MCF 10A (cell line): ENCODE results near the gene KLHL30. TPM values are rescaled to one million over a fixed set of nuclear protein-coding genes. Genes with fewer than 3 reads are reported as not detected.

Source experiments
- BruUV-seq: library from RNA; stranded (reverse); fragments of 400-500 nt; replicated peaks from 2 replicates; lab custom pipeline; 2021; lab: Mats Ljungman, UMichigan
- CTCF ChIA-PET: fragments of 300-600 bp; sonication (Branson Sonifier 250); formaldehyde crosslinking; extraction: SDS; loops from one replicate; lab custom pipeline; 2021; ENCODE audit warnings: antibody characterized with exemption, inconsistent platforms; lab: Yijun Ruan, JAX
- POLR2A ChIA-PET: fragments of 300-600, 350-650 bp; sonication (Branson Sonifier 250); formaldehyde crosslinking; extraction: SDS; loops from one replicate; lab custom pipeline; 2020; ENCODE audit warnings: antibody characterized with exemption, inconsistent platforms; lab: Yijun Ruan, JAX
- DNase-seq: peaks from one replicate; pipeline ENCODE4 v3.0.0-alpha.2; 2018; ENCODE audit not compliant: unreplicated experiment
- H3K27ac Mint-ChIP-seq: one replicate; pipeline ENCODE4 v1.8.0; 2022; ENCODE audit warnings: mild to moderate bottlenecking, low read depth, mixed read lengths; ENCODE audit not compliant: unreplicated experiment
- H3K27me3 Mint-ChIP-seq: one replicate; pipeline ENCODE4 v1.8.0; 2022; ENCODE audit warnings: mixed read lengths; ENCODE audit not compliant: insufficient read depth, unreplicated experiment
- H3K36me3 Mint-ChIP-seq: one replicate; pipeline ENCODE4 v1.8.0; 2022; ENCODE audit warnings: mild to moderate bottlenecking, moderate library complexity, mixed read lengths; ENCODE audit not compliant: insufficient read depth, unreplicated experiment
- H3K4me1 Mint-ChIP-seq: one replicate; pipeline ENCODE4 v1.8.0; 2022; ENCODE audit warnings: mixed read lengths; ENCODE audit not compliant: insufficient read depth, unreplicated experiment
- H3K4me3 Mint-ChIP-seq: one replicate; pipeline ENCODE4 v1.8.0; 2022; ENCODE audit warnings: mild to moderate bottlenecking, moderate library complexity, mixed read lengths; ENCODE audit not compliant: unreplicated experiment
- H3K9me3 Mint-ChIP-seq: one replicate; pipeline ENCODE4 v1.8.0; 2022; ENCODE audit warnings: mixed read lengths; ENCODE audit not compliant: unreplicated experiment
- intact Hi-C: fragments of 100-400 bp; cut with micrococcal nuclease; formaldehyde crosslinking; loops from 2 replicates; pipeline ENCODE4 v1.14.1; 2022
- total RNA-seq: library from RNA; stranded (reverse); gene quantifications from 2 replicates; pipeline ENCODE4 v1.2.3, GENCODE V29; 2022
- TF ChIP-seq, protein P1 (sequence below): fragments of 200-600 bp; IDR thresholded peaks from one replicate; pipeline ENCODE4 v1.8.0; 2022; ENCODE audit warnings: antibody characterized with exemption, mild to moderate bottlenecking; ENCODE audit not compliant: unreplicated experiment

KLHL30 gene
- total RNA-seq, 1 experiment from 2014 or later: 0.35 TPM

GRCh38 chr2:238095143-238095542 lies 43.3 kb upstream of the KLHL30 start:
- CTCF ChIA-PET: no interaction called here
- no TSS peak for BruUV-seq

GRCh38 chr2:238096311-238097011 lies 42.0 kb upstream of the KLHL30 start:
- ChIA-PET POLR2A (interaction anchor here (0.6 kb wide), 1 partner anchor 188 kb away, joined by 3 read pairs; no protein-coding TSS in a partner anchor), CTCF (interaction anchor here (0.7 kb wide), 1 partner anchor 168 kb away, joined by 3 read pairs; no protein-coding TSS in a partner anchor)
- TF ChIP-seq, protein P1, sequence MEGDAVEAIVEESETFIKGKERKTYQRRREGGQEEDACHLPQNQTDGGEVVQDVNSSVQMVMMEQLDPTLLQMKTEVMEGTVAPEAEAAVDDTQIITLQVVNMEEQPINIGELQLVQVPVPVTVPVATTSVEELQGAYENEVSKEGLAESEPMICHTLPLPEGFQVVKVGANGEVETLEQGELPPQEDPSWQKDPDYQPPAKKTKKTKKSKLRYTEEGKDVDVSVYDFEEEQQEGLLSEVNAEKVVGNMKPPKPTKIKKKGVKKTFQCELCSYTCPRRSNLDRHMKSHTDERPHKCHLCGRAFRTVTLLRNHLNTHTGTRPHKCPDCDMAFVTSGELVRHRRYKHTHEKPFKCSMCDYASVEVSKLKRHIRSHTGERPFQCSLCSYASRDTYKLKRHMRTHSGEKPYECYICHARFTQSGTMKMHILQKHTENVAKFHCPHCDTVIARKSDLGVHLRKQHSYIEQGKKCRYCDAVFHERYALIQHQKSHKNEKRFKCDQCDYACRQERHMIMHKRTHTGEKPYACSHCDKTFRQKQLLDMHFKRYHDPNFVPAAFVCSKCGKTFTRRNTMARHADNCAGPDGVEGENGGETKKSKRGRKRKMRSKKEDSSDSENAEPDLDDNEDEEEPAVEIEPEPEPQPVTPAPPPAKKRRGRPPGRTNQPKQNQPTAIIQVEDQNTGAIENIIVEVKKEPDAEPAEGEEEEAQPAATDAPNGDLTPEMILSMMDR: no peak
- DNase-seq: no peak
- H3K4me3 Mint-ChIP-seq: no peak overlapping the region
- no TSS peak for BruUV-seq
- intact Hi-C loops: no loop called here
- H3K9me3 Mint-ChIP-seq: no peaks in the 10 kb centered on the region
- H3K27me3 Mint-ChIP-seq: no peaks in the 10 kb centered on the region
- H3K4me1 Mint-ChIP-seq: no peaks in the 10 kb centered on the region
- no peak overlapping the region for H3K27ac Mint-ChIP-seq
- no peaks in the 10 kb centered on the region for H3K36me3 Mint-ChIP-seq

More at GRCh38 chr2:238095143-238095542, 43.3 kb upstream of the KLHL30 start:
- POLR2A ChIA-PET: interaction anchor here (0.6 kb wide), 1 partner anchor 10 kb away, joined by 3 read pairs; no protein-coding TSS in a partner anchor
- DNase-seq: no peak
- intact Hi-C loops: no loop called here
- Mint-ChIP-seq H3K4me3 (no peak overlapping the region), H3K27ac (no peak overlapping the region), H3K36me3 (no peaks in the 10 kb centered on the region), H3K9me3 (no peaks in the 10 kb centered on the region), H3K27me3 (no peaks in the 10 kb centered on the region), H3K4me1 (no peaks in the 10 kb centered on the region)
- TF ChIP-seq, protein P1: no peak

DNA sequence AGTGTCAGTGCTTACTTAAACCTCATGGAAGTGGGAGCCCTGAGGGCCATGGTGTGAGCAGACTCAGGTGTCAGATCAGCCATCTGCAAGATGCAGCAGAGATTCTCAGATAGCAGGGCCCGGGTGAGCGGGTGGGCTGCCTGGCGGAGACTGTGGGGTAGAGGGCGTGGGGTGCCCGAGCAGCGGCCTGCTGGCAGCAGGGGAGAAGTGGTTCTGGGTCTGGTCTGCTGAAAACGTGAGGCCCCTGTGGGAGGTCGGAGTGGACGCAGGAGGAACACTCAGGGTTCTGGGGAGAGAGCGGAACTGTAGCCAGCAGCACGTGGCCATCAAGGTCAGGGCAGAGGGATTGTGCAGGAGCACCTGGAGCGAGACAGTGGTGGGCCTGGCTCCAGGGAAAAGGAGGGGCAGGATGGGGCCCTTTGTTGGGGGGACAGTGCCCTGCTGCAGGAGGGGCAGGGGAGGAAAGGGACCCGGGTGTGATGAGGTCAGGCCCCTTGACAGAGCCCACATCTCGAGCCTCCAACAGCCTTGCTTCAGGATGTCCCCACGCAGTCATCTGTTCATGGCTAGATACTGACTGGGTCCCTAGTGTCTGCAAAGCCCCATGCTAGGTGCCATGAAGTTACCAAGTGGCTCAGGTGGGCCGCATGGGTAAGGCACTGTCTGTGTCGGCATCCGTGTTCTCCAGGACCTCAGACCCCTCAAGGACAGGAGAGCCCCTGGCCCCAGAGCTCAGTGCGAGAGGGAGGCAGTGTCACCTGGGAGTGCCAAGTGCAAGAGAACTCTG lies 41.1 kb upstream of the KLHL30 start:
- Mint-ChIP-seq H3K36me3 (no peaks in the 10 kb centered on the region), H3K27ac (no peak overlapping the region), H3K4me3 (no peak overlapping the region), H3K4me1 (no peaks in the 10 kb centered on the region), H3K9me3 (no peaks in the 10 kb centered on the region), H3K27me3 (no peaks in the 10 kb centered on the region)
- intact Hi-C loops: no loop called here
- CTCF ChIA-PET: no interaction called here
- BruUV-seq: no TSS peak
- TF ChIP-seq, protein P1: no peak
- no peak for DNase-seq
- POLR2A ChIA-PET: interaction anchor here (0.6 kb wide), 1 partner anchor 187 kb away, joined by 3 read pairs; no protein-coding TSS in a partner anchor
